Amniotic stem cell (primary cell): ENCODE results near the gene CACNA2D1.
A peak's percentile ranks its signal among the peaks of the same experiment; 100 is the strongest.

ENCODE experiments used
- DNase-seq: peaks from one replicate; lab custom pipeline; 2025; lab: John Stamatoyannopoulos, UW

The CACNA2D1 gene

GRCh38 chr7:82284936-82285519 lies 158.5 kb downstream of the CACNA2D1 start:
- DNase-seq = no peak

GRCh38 chr7:82275342-82275741 lies 168.2 kb downstream of the CACNA2D1 start:
- no peak for DNase-seq

DNA sequence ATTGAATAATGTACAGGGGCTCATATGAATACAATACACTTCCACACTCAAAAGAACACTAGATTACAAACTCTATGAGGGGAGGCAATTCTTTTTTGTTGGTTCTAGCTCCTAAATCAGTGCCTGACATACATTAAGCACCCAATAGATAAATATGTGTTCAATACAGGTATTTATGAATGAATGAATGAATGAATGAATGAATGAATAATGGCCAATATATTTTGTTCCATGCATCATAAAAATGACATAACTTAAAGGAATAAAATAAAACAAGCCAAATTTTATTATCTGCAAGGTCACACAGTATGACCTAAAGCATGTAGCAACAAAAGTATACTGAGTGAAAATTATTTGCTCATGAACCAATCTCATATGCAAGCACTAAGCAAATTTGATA lies 168.9 kb downstream of the CACNA2D1 start:
- no peak for DNase-seq

GRCh38 chr7:82273886-82274285 lies 169.7 kb downstream of the CACNA2D1 start:
- no peak for DNase-seq

- DNase-seq = no peak
These were observed 172.7 kb downstream of the CACNA2D1 start for GRCh38 chr7:82270870-82271269.

- no peak for DNase-seq
These were observed 174.9 kb downstream of the CACNA2D1 start for GRCh38 chr7:82268632-82269031.

GRCh38 chr7:82266081-82266480 lies 177.5 kb downstream of the CACNA2D1 start:
- no peak for DNase-seq

DNA sequence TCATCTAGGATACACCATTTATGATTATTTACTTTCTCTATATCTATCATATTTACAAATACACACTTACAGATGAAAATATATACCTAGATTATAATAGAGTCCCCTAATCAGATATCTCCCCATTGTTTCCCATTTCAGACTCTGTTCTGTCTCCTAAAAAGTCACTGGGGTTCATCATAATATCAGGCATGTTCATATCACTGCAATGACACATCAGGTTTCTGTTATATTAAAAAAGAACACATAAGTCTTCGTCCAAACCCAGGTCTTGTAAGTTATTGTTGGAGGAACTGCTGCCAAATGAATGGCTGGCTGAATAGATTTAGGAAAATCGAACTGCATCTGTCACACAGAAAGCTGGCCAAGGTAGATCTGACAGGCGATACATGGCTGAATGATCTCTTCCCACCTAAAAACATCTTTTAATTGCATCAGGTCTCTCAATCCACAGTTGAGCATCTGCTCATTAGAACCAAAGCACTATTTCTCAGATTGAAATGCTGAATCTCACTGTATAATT lies 178.7 kb downstream of the CACNA2D1 start:
- no peak for DNase-seq

- DNase-seq = no peak
These were observed 179.4 kb downstream of the CACNA2D1 start for GRCh38 chr7:82263920-82264782.

GRCh38 chr7:82258181-82258580 lies 185.4 kb downstream of the CACNA2D1 start:
- no peak for DNase-seq

DNA sequence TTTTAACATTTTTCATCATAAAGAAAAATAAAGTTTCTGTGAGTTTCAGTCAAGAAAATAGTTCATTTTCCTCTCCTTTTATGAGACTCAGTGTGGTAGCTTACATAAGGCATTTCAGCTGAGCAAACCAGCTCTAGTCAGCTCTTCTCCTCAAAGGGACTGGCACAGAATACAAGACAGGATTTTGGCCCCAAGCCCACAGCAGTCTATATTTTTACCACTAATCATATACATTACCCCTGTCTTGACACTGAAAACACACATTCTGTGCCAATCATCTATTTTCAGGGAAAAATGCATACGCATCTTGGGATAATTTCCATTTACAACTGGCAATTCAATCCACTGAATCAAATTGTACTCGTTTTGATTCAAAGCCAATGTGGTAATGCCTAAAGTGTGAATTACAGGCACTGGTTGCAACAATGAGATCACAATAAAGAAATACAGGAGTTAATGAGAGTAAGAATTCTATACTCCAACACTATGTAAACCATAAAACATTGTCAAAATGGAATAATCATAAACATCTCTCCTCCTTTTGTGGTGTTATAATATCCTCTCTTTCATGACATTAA lies 186.4 kb downstream of the CACNA2D1 start:
- DNase-seq = no peak

GRCh38 chr7:82255706-82256105 lies 187.9 kb downstream of the CACNA2D1 start:
- DNase-seq = no peak

GRCh38 chr7:82250598-82250997 lies 193.0 kb downstream of the CACNA2D1 start:
- no peak for DNase-seq

GRCh38 chr7:82249979-82250378 lies 193.6 kb downstream of the CACNA2D1 start:
- DNase-seq = no peak

DNA sequence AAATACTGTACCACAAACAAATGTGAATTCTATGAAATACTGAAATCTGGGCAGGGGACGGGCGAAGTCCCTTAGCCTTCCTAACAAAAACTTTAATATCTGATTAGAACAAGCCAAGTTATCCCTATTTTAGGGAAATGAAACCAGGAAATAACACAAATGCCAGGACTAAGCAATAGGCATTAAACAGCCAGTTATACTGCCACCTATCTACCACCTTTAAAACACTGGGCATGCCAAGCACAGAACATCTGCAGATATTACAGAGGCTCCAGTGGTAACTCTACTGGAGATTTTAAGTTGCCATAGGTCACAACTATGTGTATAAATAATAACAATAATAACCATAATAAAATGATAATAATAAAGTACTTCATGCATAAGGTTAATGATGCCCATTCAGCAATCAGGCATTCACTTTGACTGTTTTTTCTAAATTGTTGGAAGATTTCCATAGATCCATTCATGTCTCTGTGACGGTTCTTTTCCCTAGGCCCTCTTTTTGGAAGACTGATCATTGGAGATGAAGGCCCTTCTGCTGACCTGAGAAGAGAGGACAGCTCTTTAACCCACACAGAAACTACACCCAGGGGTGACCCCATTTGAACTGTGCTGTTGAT lies 195.7 kb downstream of the CACNA2D1 start:
- no peak for DNase-seq

GRCh38 chr7:82244947-82245517 lies 198.5 kb downstream of the CACNA2D1 start:
- no peak for DNase-seq

DNA sequence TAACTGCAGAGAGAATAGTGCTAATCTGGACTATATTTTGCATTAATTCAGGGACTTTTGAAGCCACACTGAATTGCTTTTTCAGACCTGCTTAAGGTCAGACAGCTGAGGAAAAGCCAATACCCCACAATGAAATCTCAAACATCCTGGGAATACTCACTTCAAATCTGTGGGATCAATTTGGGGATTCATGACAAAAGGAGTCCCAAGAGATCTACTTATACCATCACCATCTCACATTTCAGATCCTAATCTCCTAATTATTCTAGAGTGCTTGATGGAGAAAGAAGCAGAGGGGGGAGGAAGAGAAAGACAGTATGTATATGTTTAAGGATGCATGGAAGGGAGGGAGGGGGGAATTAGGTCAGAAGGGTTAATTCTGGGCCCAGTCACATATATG lies 202.2 kb downstream of the CACNA2D1 start:
- DNase-seq = no peak

DNA sequence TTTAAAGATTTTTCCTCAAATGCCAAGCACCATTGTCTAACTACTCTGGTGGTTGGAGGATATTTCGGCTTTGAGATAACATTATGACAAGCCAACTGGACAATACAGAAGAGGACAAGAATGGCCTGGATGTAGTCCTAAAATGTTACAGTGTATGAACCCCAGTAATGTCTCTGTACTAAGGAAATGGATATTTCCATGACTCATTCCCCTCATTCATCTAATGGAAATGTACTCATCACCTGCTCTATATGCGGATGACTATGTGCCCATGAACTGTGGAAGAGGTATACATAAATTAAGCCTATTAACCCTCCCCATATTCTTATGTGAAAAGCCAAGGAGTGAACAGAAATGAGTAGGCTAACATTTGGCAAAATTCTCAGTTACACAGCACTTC lies 207.9 kb downstream of the CACNA2D1 start:
- no peak for DNase-seq

GRCh38 chr7:82234457-82235049 lies 209.0 kb downstream of the CACNA2D1 start:
- peak; percentile 49 for DNase-seq

GRCh38 chr7:82230811-82231581 lies 212.6 kb downstream of the CACNA2D1 start:
- no peak for DNase-seq

DNA sequence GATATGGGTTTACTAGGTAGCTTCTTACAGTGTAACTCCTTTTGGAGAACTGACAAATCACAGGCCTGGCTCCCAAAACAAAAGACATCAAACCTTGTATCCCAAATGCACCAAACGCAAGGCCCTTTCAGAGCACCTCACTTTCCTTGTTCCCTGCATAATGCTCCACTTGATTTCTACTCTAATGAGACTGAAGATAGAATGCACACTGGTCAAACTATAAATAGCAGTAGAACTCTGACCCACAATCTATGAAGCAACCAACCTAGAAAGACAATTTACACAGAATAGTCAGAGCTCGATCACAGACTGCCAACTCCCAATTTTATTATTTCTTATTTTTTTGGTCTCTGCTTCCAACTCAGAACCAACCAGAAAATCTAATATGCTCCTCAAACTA lies 214.4 kb downstream of the CACNA2D1 start:
- no peak for DNase-seq
